Right atrium auricular region (tissue), 2 donors: ENCODE results near the gene MYL5. TPM values are rescaled to one million over a fixed set of nuclear protein-coding genes. Genes with fewer than 3 reads are reported as not detected.
"Not testable (repeated sequence)": the region's sequence is repeated elsewhere in the genome, so short reads cannot be mapped to it uniquely, and the experiment has no call there.

Source experiments
- DNase-seq: peaks from one replicate; pipeline ENCODE4 v3.0.0-alpha.2; 2019; ENCODE audit warnings: low spot score
- H3K27ac ChIP-seq, 2 donors: fragments of 200-600 bp; sonication (generic); 1 replicate in 1 of 2; 2 replicates in 1 of 2; pipeline ENCODE4 v1.5.1; 2016 to 2019
- H3K27me3 ChIP-seq, 2 donors: fragments of 200-600 bp; sonication (generic); one replicate each; pipeline versions ENCODE4 v1.5.1 to v1.6.0; 2017 to 2019
- H3K36me3 ChIP-seq: fragments of 200-600 bp; sonication (generic); one replicate; pipeline ENCODE4 v1.5.1; 2016
- H3K4me1 ChIP-seq, 2 donors: fragments of 200-600 bp; sonication (generic); one replicate each; pipeline versions ENCODE4 v1.5.1 to v1.6.0; 2017 to 2019
- H3K4me3 ChIP-seq, 2 donors: fragments of 200-600 bp; sonication (generic); 1 replicate in 1 of 2; 2 replicates in 1 of 2; pipeline ENCODE4 v1.5.1; 2017 to 2019; ENCODE audit warnings: mild to moderate bottlenecking in 1 of 2, moderate library complexity in 1 of 2
- H3K9me3 ChIP-seq, 2 donors: fragments of 200-600 bp; sonication (generic); one replicate each; pipeline ENCODE4 v1.5.1; 2019
- CTCF ChIP-seq, 2 donors: fragments of 200-600 bp; sonication (generic); IDR thresholded peaks; one replicate each; pipeline ENCODE4 v1.5.1; 2019; ENCODE audit warnings: antibody characterized with exemption in 2 of 2
- total RNA-seq, 2 donors: library from RNA; depleted of rRNA; stranded (reverse); fragments of >200 nt; gene quantifications; one replicate each; pipeline ENCODE4 v1.1.0, GENCODE V29; 2016

MYL5 gene
- total RNA-seq, 2 donors from 2014 or later = 3.2 to 3.6 TPM

DNA sequence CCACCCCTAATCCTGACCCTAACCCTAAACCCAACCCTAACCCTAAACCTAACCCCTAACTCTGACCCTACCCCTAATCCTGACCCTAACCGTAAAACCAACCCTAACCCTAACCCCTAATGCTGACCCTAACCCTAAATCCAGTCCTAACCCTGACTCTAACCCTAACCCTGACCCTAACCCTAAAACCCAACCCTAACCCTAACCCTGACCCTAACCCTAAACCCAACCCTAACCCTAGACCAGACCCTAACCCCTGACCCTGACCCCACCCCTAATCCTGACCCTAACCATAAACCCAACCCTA is 30.6 kb downstream of the MYL5 start:
- DNase-seq = no peak
- Histone ChIP-seq H3K4me1 (peaks cover 0 to 36% of the 10 kb centered on the region in 2 donors), H3K27ac (peak overlapping the region; percentile 45 to 76), H3K4me3 (peak overlapping the region; percentile 74 to 82), H3K36me3 (no peaks in the 10 kb centered on the region), H3K27me3 (no peaks in the 10 kb centered on the region), H3K9me3 (no peaks in the 10 kb centered on the region)
- no peak for TF ChIP-seq CTCF (IDR thresholded peaks at IDR 0.05)

- Histone ChIP-seq H3K4me1 (peaks cover 0 to 42% of the 10 kb centered on the region in 2 donors), H3K4me3 (peak within 1 kb of the TSS; percentile 74 to 82), H3K27me3 (no peaks in the 10 kb centered on the region), H3K27ac (peak within 1 kb of the TSS; percentile 76 to 78), H3K9me3 (no peaks in the 10 kb centered on the region), H3K36me3 (no peaks in the 10 kb centered on the region)
- peak; percentile 95 for DNase-seq
- TF ChIP-seq CTCF (IDR thresholded peaks at IDR 0.05) = no peak
Observed at GRCh38 chr4:705278-706082, 31.1 kb downstream of the MYL5 start, which contains the start of gene PCGF3. Gene PCGF3 (plus strand): TSS chr4:705832. CDS start chr4:733681, 27,849 bp downstream.

GRCh38 chr4:706083-706633 is 31.8 kb downstream of the MYL5 start:
- not testable (repeated sequence) for H3K27me3 ChIP-seq, DNase-seq, H3K36me3 ChIP-seq, H3K9me3 ChIP-seq
- peak overlapping the region; percentile 74 to 82 for H3K4me3 ChIP-seq
- peak overlapping the region; percentile 76 to 78 for H3K27ac ChIP-seq
- peaks cover 0 to 43% of the 10 kb centered on the region in 2 donors for H3K4me1 ChIP-seq

- H3K27me3 ChIP-seq = no peaks in the 10 kb centered on the region
- peaks cover 0 to 43% of the 10 kb centered on the region in 2 donors for H3K4me1 ChIP-seq
- no peak for DNase-seq
- TF ChIP-seq CTCF (IDR thresholded peaks at IDR 0.05) = no peak
- peak overlapping the region; percentile 74 to 82 for H3K4me3 ChIP-seq
- no peaks in the 10 kb centered on the region for H3K9me3 ChIP-seq
- H3K36me3 ChIP-seq = no peaks in the 10 kb centered on the region
- peak overlapping the region in 1 of 2 donors; percentile 42 for H3K27ac ChIP-seq
Observed at GRCh38 chr4:706834-707598, 32.7 kb downstream of the MYL5 start.

DNA sequence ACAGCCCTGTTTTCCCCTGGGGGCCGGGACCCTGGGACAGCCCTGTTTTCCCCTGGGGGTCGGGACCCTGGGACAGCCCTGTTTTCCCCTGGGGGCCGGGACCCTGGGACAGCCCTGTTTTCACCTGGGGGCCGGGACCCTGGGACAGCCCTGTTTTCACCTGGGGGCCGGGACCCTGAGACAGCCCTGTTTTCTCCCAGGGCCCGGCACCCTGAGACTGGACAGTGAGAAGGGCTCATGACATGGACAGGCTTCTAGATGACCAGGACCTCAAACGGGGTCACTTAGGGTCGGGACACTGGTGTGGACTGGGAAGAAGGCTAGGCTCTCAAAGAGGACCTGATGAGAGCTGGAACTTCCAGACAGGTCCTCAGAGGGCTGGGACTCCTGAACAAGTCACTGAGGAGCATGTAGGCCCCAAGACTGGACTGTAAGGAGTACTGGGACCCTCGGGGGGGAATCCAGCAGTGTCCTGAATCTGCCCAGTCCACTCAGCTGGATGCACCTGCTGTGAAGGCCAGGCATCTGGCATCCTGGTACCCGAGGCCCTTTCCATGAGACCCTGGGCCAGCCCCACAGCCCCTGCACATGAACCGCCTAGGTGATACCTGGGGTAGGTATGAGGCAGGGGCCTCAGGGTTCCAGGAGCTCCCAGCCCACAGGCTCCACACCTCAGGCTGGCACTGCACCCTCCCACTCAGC is 33.7 kb downstream of the MYL5 start:
- Histone ChIP-seq H3K27me3 (no peaks in the 10 kb centered on the region), H3K27ac (no peak overlapping the region), H3K4me1 (peaks cover 0 to 43% of the 10 kb centered on the region in 2 donors), H3K9me3 (no peaks in the 10 kb centered on the region), H3K36me3 (no peaks in the 10 kb centered on the region), H3K4me3 (no peak overlapping the region)
- no peak for TF ChIP-seq CTCF (IDR thresholded peaks at IDR 0.05)
- no peak for DNase-seq

DNA sequence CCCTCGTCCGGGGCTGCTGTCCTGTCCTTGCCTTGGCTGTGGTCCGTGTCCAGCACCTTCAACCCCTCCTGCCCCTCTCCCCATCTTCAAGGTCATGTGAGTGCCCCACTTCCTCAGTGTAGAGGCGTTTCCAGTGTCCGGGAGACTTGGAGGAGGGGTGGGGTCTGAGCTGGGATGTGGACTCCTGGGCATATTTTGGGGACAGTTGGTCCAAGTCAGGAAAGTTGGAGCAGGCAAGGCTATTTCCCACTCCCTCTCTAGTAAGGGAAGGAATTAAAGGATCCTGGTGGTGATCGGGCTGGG is 34.2 kb downstream of the MYL5 start:
- Histone ChIP-seq H3K27me3 (no peaks in the 10 kb centered on the region), H3K27ac (no peak overlapping the region), H3K4me3 (no peak overlapping the region), H3K4me1 (peaks cover 0 to 43% of the 10 kb centered on the region in 2 donors), H3K36me3 (no peaks in the 10 kb centered on the region), H3K9me3 (no peaks in the 10 kb centered on the region)
- DNase-seq = no peak
- TF ChIP-seq CTCF (IDR thresholded peaks at IDR 0.05) = no peak
